Cerebellar cortex (tissue), 1 donor: ENCODE measurements around the gene C3orf52.

ENCODE experiments used
- DNase-seq: peaks from one replicate; pipeline ENCODE4 v3.0.0-alpha.2; 2015; ENCODE audit warnings: low spot score

The C3orf52 gene

DNA sequence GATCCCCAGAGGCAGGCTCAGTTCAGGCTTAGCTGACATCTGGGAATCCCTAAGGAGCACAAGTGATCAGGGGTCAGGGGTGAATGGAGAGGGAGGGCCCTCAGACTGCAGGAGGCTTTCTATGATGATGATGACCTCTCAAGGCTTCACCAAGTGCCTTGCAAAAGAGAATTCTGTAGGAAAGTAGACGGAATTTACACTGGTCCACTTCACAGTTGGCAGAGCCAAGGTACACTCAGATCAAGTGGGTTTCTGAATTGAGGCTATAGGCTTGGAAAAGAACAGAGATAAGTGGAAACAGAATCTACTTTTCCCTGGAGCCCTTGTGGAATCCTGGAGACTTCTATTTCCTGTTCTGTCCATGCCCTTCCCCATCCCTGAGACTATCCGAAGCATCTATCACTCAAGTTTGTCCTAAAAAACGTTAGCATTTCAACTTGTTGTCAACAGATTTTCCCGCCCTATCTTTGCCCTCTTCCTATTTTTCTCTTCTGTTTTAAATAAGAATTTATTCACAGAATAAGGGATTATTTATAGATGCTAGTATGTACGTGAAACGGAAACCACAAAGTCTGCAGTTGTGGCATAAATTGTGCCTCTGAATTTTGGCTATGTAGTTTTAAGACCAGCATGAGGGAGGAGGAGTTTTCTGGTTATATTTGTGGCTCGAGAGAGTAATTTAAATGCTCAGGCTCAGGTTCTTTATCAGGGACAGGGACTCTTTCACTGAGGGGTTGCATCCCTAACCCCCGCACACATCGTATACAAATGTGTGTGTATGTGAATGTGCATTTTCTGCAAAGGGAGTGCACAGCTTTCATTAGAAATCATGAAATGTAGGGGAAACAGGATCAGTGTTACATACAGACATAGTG lies 34.0 kb downstream of the C3orf52 start:
- no peak for DNase-seq

GRCh38 chr3:112121577-112122547 lies 35.7 kb downstream of the C3orf52 start:
- no peak for DNase-seq

- no peak for DNase-seq
These were observed 36.7 kb downstream of the C3orf52 start for GRCh38 chr3:112122870-112123269.

GRCh38 chr3:112123548-112123947 lies 37.4 kb downstream of the C3orf52 start:
- no peak for DNase-seq

DNA sequence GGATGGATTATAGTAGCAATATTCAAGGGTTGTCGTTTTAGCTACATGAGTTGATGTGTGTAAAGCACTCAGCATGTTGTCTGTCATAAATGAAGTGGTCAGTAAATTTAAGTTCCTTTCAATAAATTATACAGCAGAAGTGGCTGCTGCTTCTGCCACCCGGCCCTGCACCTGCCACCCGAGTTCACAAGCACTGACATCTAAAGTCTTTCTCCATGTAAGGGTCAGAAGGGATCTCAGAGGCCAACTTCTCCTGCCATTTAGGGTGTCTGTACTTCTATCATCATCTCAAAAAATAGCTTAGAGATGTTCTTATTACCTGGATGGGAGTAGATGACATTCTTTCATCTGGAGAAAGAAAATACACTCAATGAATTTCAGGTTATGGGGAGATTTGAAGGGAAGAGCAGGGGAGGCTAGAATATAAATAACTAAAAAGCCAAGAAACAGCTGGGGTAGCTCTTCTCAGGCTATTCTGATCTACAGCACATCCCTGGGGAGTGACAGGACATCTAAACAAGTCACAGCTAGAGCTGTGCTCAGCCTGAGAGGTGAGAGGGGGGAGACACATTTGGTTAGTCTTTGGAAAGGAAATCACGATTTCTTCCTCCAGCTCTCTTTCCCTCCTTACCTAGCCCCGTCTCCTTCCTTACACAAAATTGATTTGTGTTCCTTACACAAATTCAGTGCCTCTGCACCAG lies 38.9 kb downstream of the C3orf52 start:
- no peak for DNase-seq

DNA sequence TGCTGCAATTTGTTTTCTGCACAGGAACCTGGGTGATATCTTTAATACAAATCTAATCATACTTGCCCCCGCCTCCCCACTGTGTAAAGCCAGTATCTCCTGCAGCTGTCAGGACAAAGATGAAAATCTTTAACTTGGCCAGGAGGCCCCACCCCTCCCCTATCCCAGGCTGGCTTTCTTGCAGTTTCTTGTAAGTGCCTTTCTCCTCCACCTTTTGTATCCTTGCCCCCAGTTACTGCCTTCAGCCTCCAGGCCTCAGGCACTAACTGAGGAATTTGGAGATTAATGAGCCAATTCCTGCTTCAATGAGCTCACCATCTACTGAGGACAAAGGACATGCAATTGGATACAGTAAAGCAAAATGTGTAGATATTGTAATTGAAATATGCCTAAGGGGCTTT lies 40.3 kb downstream of the C3orf52 start:
- no peak for DNase-seq

DNA sequence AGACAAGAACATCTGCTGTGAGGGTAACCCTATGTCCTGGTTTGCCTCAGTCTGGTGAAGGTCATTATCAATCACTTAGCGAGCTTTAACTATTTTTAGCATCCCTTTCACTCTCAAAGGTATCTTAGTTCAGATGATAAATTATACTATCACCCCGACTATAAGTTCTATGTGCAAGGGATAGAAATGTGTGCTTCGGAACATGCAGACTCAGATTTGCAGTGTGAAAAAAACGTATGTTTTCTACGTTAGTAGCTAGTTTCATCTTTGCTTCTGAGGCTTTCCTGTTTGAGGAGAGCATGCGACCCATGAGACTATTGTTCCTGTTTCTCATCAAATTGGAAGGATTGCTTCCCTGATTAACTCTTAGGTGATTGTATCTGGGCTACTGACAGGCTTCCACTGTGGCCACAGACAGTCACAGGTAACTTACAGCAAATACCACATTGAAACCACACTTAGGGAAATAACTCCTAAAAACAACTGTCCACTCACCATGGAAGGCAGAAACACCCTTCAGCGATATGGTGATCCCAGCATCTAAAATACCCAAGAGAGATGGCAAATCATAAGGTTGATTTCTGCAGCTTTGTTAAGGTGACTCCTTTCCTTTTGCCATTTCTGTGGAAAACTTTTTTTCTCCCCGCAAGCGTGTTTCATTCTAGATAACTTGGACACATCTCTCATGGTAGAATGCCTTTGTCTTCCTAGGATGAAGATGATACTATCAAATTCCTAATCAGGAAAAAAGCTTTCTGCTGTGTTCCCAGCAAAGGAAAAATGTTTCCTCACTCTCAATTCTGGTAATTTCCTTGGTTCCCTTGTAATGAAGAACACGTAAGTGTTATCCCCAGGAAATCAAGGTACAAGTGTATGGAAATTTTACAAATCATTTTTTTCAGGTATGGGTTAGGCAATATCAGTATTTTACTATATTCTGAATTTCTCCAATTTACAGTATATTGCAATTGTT lies 41.6 kb downstream of the C3orf52 start:
- no peak for DNase-seq

GRCh38 chr3:112128843-112129727 lies 42.9 kb downstream of the C3orf52 start:
- no peak for DNase-seq

- DNase-seq: no peak
These were observed 43.9 kb downstream of the C3orf52 start for GRCh38 chr3:112129925-112130637.

DNA sequence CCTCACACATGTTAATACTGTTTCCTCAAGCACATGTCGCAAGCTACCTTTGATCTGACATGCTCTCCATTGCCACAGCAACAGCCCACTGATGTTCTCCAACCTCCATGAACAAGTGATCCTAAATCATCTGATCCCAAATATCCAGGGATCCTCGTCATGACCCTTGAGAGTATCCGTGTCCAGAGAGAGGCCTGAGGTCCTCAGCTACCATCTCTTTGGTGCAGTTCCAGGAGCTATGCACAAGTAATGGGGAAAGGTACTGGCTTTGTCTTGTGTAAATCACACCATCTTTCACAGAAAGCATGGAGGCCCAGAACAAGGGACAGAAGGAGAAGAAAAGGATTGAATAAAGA lies 44.4 kb downstream of the C3orf52 start:
- DNase-seq: no peak

GRCh38 chr3:112131111-112131510 lies 44.9 kb downstream of the C3orf52 start:
- DNase-seq: no peak

GRCh38 chr3:112132088-112132487 lies 45.9 kb downstream of the C3orf52 start:
- no peak for DNase-seq

DNA sequence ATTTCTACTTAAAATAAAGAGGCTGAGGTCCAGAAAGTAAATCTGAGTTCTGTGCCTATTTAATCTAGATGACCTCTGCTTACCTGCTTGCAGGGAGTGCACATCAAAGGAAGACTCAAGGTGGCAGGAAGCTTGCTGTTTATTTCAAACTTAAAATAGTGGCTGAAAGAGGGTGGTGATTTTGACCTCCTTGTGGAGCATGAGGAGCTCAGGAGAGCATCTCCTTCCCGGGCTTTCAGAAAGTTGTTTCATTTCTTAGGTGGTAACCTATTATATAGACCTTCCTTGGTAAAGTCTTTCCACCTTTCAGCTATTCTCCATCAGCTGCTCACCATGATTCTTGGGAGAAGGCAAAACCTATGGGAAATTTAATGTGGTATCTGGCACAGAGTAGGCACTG lies 46.4 kb downstream of the C3orf52 start:
- DNase-seq: no peak

DNA sequence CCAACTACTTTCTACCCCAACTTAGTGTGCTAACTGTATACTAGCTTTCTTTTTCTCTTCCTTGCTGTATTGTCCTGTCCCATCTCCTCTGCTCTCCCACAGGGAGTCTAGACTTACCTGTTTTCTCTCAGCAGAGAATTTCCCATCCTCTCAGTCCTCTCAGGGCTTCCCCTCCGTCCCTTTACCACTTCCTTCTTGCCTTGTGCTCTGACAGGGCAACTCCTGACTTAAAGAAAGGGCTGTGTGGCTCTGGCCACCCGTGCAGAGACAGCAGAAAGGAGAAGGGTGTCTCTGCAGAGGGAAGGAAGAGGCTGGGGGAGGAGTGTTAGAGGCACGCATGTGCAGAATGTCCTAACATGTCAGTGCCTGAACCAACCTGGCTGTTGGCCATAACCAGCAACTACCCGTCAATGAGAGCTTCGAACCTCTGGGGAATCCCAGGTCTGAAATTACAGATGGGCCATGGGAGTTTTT lies 46.8 kb downstream of the C3orf52 start, which contains the start of gene GCSAM:
GCSAM (minus strand) TSS at position 274 of the 474 bp plus-strand sequence; CDS start at position 146, 128 bp downstream.
- no peak for DNase-seq

DNA sequence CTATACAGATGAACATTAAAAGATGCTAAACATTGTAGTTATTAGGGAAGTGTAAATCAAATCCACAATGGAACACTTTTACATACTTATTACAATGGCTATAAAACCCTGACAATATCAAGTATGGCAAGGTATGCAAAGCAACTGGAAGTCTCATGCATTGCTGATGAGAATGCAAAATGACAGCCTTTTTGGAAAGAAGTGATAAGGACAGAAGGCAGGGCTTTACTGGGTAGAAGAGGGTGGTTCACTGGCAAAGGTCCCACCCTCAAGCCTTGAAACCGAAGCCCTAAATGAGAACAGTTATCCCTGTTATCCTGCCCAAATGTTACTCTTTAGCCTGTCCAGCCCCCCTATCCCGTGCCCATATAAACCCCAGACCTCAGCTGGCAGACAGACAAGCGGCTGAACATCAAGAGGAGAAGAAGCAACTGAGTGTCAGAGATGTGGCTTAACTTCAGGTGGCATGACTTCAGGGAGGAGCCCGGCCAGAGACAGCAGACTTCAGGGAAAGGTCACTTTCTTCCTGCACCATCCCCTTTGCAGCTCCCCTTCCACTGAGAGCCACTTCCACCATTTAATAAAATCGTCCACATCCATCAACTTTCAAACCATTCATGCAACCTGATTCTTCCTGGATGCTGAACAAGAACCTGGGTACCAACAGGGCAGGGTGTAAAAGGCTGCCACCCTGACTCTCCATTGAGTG lies 47.6 kb downstream of the C3orf52 start:
- no peak for DNase-seq

- no peak for DNase-seq
These were observed 48.3 kb downstream of the C3orf52 start for GRCh38 chr3:112134335-112135124.

DNA sequence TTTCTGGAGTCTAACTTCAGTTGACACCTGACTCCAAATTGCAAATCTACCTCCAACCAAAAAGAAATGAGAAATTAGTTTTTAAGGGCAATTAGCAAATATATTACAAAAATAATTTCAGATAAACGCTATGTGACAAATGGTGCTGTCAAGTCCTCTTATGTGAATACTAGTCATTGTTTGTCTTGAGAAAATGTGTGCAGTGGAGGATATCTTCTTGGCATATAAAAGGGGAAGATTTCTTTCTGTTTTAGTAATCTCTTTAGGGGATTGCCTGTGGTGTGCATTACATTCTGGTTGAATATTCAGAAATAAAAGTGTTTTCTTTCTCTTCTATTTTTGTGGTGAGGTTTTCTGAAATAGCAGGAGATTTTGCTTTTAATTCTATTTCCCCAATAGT lies 49.9 kb downstream of the C3orf52 start:
- DNase-seq: no peak
